ENCODE data around the gene FCGBP.
"Not testable (repeated sequence)": the region's sequence is repeated elsewhere in the genome, so short reads cannot be mapped to it uniquely, and the experiment has no call there.

Gene FCGBP

GRCh38 chr19:39966617-39967016 is 32.2 kb upstream of the FCGBP start:
- DNase-seq (ENCODE audit: low spot score), result no peak
- in situ Hi-C loops (cut with MboI; ENCODE audit: low sequenced_read_pairs, unreplicated experiment), result no loop called here
- TF ChIP-seq, protein P1, sequence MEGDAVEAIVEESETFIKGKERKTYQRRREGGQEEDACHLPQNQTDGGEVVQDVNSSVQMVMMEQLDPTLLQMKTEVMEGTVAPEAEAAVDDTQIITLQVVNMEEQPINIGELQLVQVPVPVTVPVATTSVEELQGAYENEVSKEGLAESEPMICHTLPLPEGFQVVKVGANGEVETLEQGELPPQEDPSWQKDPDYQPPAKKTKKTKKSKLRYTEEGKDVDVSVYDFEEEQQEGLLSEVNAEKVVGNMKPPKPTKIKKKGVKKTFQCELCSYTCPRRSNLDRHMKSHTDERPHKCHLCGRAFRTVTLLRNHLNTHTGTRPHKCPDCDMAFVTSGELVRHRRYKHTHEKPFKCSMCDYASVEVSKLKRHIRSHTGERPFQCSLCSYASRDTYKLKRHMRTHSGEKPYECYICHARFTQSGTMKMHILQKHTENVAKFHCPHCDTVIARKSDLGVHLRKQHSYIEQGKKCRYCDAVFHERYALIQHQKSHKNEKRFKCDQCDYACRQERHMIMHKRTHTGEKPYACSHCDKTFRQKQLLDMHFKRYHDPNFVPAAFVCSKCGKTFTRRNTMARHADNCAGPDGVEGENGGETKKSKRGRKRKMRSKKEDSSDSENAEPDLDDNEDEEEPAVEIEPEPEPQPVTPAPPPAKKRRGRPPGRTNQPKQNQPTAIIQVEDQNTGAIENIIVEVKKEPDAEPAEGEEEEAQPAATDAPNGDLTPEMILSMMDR (IDR thresholded peaks at IDR 0.05; ENCODE audit: borderline replicate concordance, control extremely low read depth, extremely low read depth, insufficient read depth, missing control alignments), result no peak

DNA sequence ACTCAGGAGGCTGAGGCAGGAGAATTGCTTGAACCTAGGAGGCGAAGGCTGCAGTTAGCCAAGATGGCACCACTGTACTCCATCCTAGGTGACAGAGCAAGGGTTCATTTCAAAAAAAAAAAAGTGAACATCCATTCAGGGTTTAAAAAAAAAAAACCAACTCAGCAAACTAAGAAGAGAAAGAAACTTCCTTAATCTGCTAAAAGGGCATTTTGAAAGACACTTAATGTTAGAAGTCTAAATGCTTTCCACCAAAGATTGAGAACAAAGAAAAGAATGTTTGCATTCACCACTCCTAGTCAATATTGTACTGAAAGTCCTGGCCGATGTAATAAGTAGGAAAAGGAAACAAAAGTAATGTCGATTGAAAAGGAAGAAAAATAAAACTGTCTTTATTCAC is 29.5 kb upstream of the FCGBP start:
- no peak for DNase-seq (ENCODE audit: low spot score)
- TF ChIP-seq, protein P1 (IDR thresholded peaks at IDR 0.05; ENCODE audit: borderline replicate concordance, control extremely low read depth, extremely low read depth, insufficient read depth, missing control alignments), result no peak
- in situ Hi-C loops (cut with MboI; ENCODE audit: low sequenced_read_pairs, unreplicated experiment), result no loop called here

DNA sequence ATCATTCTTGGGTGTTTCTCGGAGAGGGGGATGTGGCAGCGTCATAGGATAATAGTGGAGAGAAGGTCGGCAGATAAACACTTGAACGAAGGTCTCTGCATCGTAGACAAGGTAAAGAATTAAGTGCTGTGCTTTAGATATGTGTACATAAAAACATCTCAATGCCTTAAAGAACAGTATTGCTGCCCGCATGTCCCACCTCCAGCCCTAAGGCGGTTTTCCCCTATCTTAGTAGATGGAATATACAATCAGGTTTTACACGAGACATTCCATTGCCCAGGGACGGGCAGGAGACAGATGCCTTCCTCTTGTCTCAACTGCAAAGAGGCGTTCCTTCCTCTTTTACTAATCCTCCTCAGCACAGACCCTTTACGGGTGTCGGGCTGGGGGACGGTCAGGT is 25.0 kb upstream of the FCGBP start:
- in situ Hi-C loops (cut with MboI; ENCODE audit: low sequenced_read_pairs, unreplicated experiment); DNase-seq (ENCODE audit: low spot score): not testable (repeated sequence)

DNA sequence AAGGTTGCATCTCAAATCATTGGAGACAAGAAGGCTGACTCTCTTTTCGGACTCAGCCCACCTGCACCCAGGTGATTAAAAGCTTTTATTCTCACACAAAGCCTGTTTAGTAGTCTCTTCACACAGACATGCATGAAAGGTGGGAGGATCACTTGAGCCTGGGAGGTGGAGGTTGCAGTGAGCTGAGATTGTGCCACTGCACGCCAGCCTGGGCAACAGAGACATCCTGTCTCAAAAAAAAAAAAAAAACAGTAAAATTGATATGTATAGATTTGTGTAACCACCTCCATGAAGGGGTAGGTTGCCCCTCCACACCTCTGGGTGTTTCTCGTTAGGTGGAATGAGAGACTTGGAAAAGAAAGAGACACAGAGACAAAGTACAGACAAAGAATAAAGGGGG is 24.5 kb upstream of the FCGBP start:
- DNase-seq (ENCODE audit: low spot score); in situ Hi-C loops (cut with MboI; ENCODE audit: low sequenced_read_pairs, unreplicated experiment): not testable (repeated sequence)

DNA sequence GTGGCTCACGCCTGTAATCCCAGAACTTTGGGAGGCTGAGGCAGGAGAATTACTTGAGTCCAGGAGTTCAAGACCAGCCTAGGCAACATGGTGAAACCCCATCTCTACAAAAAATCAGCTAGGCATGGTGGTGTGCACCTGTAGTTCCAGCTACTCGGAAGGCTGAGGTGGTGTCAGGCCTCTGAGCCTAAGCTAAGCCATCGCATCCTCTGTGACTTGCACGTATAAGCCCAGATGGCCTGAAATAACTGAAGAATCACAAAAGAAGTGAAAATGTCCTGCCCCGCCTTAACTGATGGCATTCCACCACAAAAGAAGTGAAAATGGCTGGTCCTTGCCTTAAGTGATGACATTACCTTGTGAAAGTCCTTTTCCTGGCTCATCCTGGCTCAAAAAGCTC is 23.5 kb upstream of the FCGBP start:
- DNase-seq (ENCODE audit: low spot score); in situ Hi-C loops (cut with MboI; ENCODE audit: low sequenced_read_pairs, unreplicated experiment): not testable (repeated sequence)

- in situ Hi-C loops (cut with MboI; ENCODE audit: low sequenced_read_pairs, unreplicated experiment), result no loop called here
- DNase-seq (ENCODE audit: low spot score), result no peak
- TF ChIP-seq, protein P1 (IDR thresholded peaks at IDR 0.05; ENCODE audit: borderline replicate concordance, control extremely low read depth, extremely low read depth, insufficient read depth, missing control alignments), result no peak
These were observed 19.5 kb upstream of the FCGBP start for GRCh38 chr19:39953915-39954314.

DNA sequence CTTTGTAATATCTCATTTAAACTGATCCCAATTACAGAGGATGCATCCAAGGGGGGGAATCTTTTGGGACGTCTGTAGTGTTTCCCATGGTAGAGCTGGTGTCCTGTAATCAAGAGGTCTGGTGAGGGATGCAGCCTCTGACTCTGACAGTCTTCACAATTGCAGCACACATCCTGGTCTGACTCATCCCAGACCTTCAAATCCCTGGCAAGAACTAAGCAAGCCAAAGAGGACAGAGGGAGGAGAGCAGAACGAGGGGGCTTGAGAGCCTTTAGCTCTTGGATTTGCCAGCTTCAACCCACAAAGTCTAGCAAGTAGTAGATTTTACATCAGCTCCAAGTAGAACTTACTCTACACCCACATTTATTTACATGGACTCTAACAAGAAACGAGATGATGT is 17.3 kb upstream of the FCGBP start:
- in situ Hi-C loops (cut with MboI; ENCODE audit: low sequenced_read_pairs, unreplicated experiment), result no loop called here
- no peak for DNase-seq (ENCODE audit: low spot score)
- TF ChIP-seq, protein P1 (IDR thresholded peaks at IDR 0.05; ENCODE audit: borderline replicate concordance, control extremely low read depth, extremely low read depth, insufficient read depth, missing control alignments), result no peak

- TF ChIP-seq, protein P1 (IDR thresholded peaks at IDR 0.05; ENCODE audit: borderline replicate concordance, control extremely low read depth, extremely low read depth, insufficient read depth, missing control alignments), result no peak
These were observed 16.7 kb upstream of the FCGBP start for GRCh38 chr19:39951065-39951650.

More at GRCh38 chr19:39951065-39951650, 16.7 kb upstream of the FCGBP start:
- DNase-seq (ENCODE audit: low spot score), result no peak
- in situ Hi-C loops (cut with MboI; ENCODE audit: low sequenced_read_pairs, unreplicated experiment), result no loop called here
